Neural crest cell (in vitro differentiated cells): ENCODE results near the gene URB2. TPM values are rescaled to one million over a fixed set of nuclear protein-coding genes. Genes with fewer than 3 reads are reported as not detected.
"Not testable (repeated sequence)": the region's sequence is repeated elsewhere in the genome, so short reads cannot be mapped to it uniquely, and the experiment has no call there.

Source experiments
- DNase-seq: peaks from one replicate; pipeline ENCODE4 v3.0.0; 2021; ENCODE audit warnings: low read depth, mixed read lengths, low spot score
- H3K27ac Mint-ChIP-seq: one replicate; pipeline ENCODE4 v1.8.0; 2021; ENCODE audit warnings: mild to moderate bottlenecking, mixed read lengths; ENCODE audit not compliant: unreplicated experiment
- H3K27me3 Mint-ChIP-seq: 2 replicates; pipeline ENCODE4 v1.8.0; 2021; ENCODE audit warnings: low read depth, mild to moderate bottlenecking, mixed read lengths
- H3K36me3 Mint-ChIP-seq: 2 replicates; pipeline ENCODE4 v1.8.0; 2021; ENCODE audit warnings: low read depth, mild to moderate bottlenecking, mixed read lengths
- H3K4me1 Mint-ChIP-seq: 2 replicates; pipeline ENCODE4 v1.8.0; 2021; ENCODE audit warnings: mixed read lengths
- H3K4me3 Mint-ChIP-seq: one replicate; pipeline ENCODE4 v1.8.0; 2021; ENCODE audit warnings: mild to moderate bottlenecking, mixed read lengths
- H3K9me3 Mint-ChIP-seq: 2 replicates; pipeline ENCODE4 v1.8.0; 2021; ENCODE audit warnings: mixed read lengths
- CTCF ChIP-seq: fragments of 200-600 bp; sonication (generic); conservative IDR thresholded peaks from 2 replicates; pipeline ENCODE4 v1.5.0; 2021; ENCODE audit warnings: antibody characterized with exemption, mild to moderate bottlenecking
- total RNA-seq: library from RNA; stranded (reverse); gene quantifications from 2 replicates; pipeline ENCODE4 v1.2.1, GENCODE V29; 2021

The URB2 gene
- total RNA-seq, 1 donor from 2014 or later = 27.1 TPM

GRCh38 chr1:229621663-229622062 is 4.4 kb upstream of the URB2 start:
- Mint-ChIP-seq H3K4me3 (no peak overlapping the region), H3K27ac (no peak overlapping the region), H3K36me3 (no peaks in the 10 kb centered on the region), H3K9me3 (no peaks in the 10 kb centered on the region), H3K4me1 (peaks cover 25% of the 10 kb centered on the region), H3K27me3 (no peaks in the 10 kb centered on the region)
- no peak for DNase-seq
- no peak for TF ChIP-seq CTCF

- not testable (repeated sequence) for H3K27me3 Mint-ChIP-seq, H3K27ac Mint-ChIP-seq, H3K9me3 Mint-ChIP-seq, DNase-seq, H3K36me3 Mint-ChIP-seq, H3K4me3 Mint-ChIP-seq
- peaks cover 35% of the 10 kb centered on the region for H3K4me1 Mint-ChIP-seq
Measured at GRCh38 chr1:229622641-229623120, 3.4 kb upstream of the URB2 start.

- no peaks in the 10 kb centered on the region for H3K36me3 Mint-ChIP-seq
- H3K27ac Mint-ChIP-seq = no peak overlapping the region
- no peak overlapping the region for H3K4me3 Mint-ChIP-seq
- DNase-seq = no peak
- TF ChIP-seq CTCF = no peak
- H3K9me3 Mint-ChIP-seq = no peaks in the 10 kb centered on the region
- peaks cover 35% of the 10 kb centered on the region for H3K4me1 Mint-ChIP-seq
- no peaks in the 10 kb centered on the region for H3K27me3 Mint-ChIP-seq
Measured at GRCh38 chr1:229623225-229623624, 2.8 kb upstream of the URB2 start.

GRCh38 chr1:229623838-229624237 is 2.2 kb upstream of the URB2 start:
- peaks cover 40% of the 10 kb centered on the region for H3K4me1 Mint-ChIP-seq
- H3K27me3 Mint-ChIP-seq = no peaks in the 10 kb centered on the region
- no peak for TF ChIP-seq CTCF
- no peaks in the 10 kb centered on the region for H3K9me3 Mint-ChIP-seq
- DNase-seq = no peak
- no peak overlapping the region for H3K27ac Mint-ChIP-seq
- peak overlapping the region; percentile 81 for H3K4me3 Mint-ChIP-seq
- H3K36me3 Mint-ChIP-seq = no peaks in the 10 kb centered on the region

GRCh38 chr1:229624521-229625070 is 1.5 kb upstream of the URB2 start:
- TF ChIP-seq CTCF = no peak
- Mint-ChIP-seq H3K27ac (no peak overlapping the region), H3K4me1 (peaks cover 39% of the 10 kb centered on the region), H3K36me3 (no peaks in the 10 kb centered on the region), H3K4me3 (peak overlapping the region; percentile 93), H3K9me3 (no peaks in the 10 kb centered on the region), H3K27me3 (no peaks in the 10 kb centered on the region)
- DNase-seq = no peak

GRCh38 chr1:229625071-229625914 is 754 bp upstream of the URB2 start:
- Mint-ChIP-seq H3K27me3 (no peaks in the 10 kb centered on the region), H3K4me3 (peak overlapping the region; percentile 93)
- TF ChIP-seq CTCF = no peak

More at GRCh38 chr1:229625071-229625914, 754 bp upstream of the URB2 start:
- Mint-ChIP-seq H3K9me3 (no peaks in the 10 kb centered on the region), H3K36me3 (no peaks in the 10 kb centered on the region), H3K4me1 (peaks cover 36% of the 10 kb centered on the region), H3K27ac (no peak overlapping the region)
- peak; percentile 29 for DNase-seq
